ELF-1 (cell line): ENCODE data around the gene PIWIL4.
"Not testable (repeated sequence)": the region's sequence is repeated elsewhere in the genome, so short reads cannot be mapped to it uniquely, and the experiment has no call there.

ENCODE experiments used
- DNase-seq: peaks from one replicate; pipeline ENCODE4 v3.0.0-alpha.2; 2016; ENCODE audit warnings: low read depth, low spot score

Gene PIWIL4

DNA sequence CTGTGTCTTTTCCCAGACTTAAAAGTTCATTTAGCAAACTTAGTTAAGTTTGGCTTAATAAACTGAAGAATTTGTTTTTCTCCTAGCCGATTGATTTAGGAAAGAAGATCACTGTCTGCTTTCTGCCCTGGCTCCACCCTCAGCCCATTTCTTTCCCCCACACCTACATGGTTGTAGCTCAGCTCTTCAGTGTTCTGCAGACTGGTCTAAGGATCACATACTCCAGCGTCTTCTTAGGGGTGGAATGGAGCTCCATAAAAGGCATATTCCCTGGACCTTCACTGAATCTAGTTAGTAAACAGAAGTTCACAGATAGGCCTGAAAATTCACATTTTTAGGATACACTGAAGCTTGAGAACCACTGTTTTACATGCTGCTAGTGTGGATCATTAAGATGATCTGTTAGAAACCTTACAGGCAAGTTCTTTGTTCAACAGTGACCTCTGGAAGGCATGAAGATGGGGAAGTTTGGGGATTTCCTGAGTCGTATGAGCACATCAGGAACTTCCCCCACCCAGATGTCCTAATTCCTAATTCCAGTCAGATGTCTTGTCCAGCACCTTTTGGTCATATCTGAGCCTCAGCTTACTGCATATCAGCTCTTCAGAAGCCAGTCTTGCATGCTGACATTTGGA, 16.8 kb downstream of the PIWIL4 start:
- DNase-seq = no peak

DNA sequence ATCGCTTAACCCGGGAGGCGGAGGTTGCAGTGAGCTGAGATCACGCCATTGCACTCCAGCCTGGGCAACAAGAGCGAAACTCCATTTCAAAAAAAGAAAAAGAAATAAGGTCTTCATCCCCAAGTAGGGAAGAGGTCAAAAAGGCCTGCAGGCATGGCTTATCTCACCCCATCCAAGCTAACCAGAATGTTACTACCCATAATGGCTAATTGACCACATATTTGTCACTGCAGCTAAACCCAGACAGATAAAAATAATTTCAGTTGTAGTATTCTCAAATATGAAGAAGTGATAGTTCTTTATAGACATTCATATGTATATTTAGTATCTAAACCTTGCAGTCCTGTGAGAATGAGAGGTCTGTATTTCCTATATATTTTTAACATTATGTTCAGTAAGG, 17.8 kb downstream of the PIWIL4 start:
- no peak for DNase-seq

DNA sequence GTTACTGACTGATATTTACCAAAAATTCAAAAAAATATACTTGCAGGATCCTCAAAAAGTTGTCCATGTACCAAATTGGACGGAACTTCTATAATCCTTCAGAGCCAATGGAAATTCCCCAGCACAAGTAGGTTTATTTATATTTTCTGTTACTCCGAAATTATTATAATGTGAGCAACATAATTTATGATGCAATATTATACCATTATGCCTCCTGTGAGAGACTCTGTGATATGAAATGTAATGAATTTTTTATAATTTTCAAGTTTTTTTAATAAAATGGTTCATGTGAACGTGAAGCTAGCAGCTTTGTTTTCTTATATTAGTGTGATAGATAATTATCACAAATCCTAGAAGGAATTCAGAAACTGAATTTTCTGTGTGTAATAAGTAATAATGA, 18.2 kb downstream of the PIWIL4 start:
- DNase-seq = no peak

DNA sequence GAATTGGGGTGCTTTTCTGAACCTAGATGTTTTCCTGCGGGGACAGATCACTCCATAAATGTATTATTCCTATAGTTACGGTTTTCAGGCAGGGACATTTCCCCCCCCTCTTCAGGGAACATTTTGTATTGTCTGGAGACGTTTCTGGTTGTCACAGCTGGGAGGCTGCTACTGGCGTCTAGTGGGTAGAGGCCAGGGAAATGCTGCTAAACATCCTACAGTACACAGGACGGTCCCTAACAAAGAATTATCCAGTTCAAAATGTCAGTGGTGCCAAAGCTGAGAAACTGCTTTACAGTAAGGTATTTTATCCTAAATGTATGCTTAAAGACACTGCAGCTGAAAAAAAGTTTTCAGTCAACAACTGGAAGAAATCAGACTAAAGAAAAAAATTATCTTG, 19.4 kb downstream of the PIWIL4 start:
- DNase-seq = no peak

GRCh38 chr11:94586978-94587377, 19.8 kb downstream of the PIWIL4 start:
- peak; percentile 56 for DNase-seq

DNA sequence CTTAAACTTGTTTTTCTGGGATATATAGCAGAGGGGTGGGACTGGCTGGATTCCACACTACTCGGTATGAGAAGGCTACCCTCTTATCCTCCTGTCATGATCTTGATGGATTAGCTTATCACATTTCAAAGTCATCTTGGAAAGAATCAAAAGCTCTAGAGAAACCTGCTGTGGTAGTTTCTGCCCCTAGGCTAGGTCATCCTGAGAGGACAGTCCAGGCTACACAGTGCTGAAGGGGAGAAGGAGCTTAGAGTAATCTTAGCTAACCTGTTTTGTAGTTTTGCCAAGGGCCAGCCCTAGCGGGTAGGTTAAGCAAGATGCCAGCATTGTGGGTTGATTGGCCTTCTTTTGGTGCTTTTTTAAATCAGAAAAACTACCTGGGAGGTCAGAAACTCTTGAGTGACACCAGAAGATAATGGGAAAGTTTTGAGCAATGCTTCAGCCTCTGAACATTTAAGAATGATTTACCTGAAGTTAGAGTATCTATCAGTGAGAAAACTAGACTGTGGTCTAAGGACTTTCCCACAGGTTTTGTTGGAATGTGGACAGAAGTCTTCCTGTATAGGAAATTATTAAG, 21.3 kb downstream of the PIWIL4 start:
- peak; percentile 89 for DNase-seq

GRCh38 chr11:94590352-94591041, 23.3 kb downstream of the PIWIL4 start:
- DNase-seq = no peak

DNA sequence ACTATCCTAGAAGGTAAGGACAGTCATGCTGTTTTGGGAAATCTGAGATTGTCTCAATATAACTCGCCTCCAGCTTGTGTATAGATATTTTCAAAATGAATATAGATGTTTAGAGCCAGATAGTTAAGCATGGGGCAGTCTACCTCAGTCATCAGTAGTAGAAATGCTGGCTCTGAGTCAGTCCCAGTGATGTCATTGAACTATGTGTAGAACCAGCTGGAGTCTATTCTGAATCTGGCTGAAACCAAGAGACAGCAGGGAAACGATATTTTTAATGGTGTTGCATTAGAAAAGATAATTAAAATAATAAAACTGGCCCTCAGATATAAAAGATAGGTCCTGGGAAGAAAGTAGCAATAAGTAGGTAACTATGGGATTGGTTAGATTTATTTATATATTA, 25.9 kb downstream of the PIWIL4 start:
- no peak for DNase-seq

DNA sequence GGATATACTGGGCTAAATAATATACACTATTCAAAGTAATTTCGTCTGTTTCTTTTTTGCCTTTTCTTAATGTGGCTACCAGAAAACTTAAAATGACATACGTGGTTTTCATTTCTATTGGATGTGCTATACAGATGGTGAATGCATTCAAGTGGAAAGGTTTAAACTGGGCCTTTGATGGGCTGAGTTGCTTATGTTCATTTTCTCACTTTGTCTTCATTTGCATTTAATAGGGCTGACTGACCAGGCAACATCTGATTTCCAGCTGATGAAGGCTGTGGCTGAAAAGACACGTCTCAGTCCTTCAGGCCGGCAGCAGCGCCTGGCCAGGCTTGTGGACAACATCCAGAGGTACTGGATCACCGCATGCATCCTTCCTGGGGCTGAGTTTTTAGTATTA, 27.9 kb downstream of the PIWIL4 start:
- DNase-seq = no peak

- DNase-seq = no peak
Observed at GRCh38 chr11:94597896-94598295, 30.7 kb downstream of the PIWIL4 start.

- no peak for DNase-seq
Observed at GRCh38 chr11:94599510-94599909, 32.3 kb downstream of the PIWIL4 start.

DNA sequence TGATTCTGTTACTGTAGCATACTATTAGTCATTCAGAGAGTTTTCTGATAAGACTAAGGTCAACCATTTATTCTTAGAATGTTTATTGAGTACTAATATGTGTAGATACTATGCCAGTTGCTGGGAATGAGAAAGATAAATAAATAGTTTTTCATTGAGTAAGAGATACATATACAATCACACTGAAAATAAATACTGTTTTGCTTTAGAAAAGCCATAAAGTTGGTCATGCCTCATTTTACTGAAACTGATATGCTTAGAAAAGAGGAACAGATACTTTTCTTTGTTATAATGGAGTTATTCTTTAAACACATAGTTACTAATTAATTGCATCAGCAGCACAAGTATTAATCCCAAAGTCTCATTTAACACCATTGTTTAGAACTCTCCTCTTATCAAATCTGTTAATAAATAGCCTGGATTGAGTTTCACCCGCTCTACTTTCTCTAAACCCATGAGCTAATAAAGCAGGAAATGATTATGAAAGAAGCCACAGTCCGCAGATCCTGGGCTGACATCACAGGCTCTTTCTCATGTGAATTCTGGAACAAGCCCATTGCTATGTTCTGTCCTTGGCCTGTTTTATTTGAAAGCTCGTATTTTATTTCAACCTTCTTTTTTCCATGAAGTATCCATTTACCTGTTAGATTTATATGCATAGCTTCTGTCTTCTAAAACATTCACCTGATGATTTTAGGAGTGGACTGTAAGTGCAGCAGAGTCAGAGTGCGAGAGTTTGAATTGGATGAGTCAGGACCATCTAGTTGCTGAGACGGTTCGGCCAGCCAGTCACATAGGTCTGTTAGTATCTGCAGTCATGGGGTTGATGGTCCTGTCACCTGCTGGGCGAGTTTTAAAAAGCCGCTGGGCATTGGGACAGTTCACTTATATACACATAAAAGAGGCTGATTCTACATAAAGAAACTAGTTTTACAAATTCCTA, 35.5 kb downstream of the PIWIL4 start:
- DNase-seq = peak; percentile 65

GRCh38 chr11:94603587-94603986, 36.4 kb downstream of the PIWIL4 start:
- no peak for DNase-seq

DNA sequence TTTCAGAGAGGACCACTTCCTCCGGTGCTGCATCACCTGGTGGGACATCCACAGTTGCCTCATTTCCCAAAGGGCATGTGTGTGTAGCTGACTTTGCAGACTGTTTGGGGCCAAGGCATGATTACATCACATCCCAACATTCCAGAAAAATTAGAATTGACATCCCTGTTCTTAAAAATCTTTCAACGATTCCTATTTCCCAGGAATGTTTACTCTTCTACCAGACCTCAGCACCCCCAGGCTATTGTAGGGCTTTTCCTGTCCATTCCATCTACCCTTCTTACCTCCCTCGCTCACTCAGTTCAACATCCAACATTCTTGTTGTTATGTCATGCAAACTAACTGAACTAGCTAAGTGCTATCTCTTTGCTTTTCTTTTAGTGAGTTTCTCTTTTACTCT, 37.3 kb downstream of the PIWIL4 start:
- DNase-seq = peak; percentile 79

DNA sequence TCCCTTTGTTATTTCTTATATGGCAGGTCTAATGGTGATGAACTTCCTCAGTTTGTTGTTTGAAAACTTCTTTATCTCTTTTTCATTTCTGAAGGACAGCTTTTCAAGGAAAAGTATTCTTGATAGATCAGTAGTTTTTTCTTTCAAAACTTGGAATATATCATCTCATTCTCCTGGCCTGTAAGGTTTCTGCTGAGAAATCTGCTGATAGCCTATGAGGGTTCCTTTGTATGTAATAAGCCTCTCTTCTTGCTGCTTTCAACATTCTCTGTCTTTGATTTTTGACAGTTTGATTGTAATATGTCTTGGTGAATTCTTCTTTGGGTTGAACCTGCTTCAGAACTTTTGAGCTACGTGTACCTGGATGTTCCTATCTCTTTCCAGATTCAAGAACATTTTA, 46.0 kb downstream of the PIWIL4 start:
- DNase-seq = no peak

DNA sequence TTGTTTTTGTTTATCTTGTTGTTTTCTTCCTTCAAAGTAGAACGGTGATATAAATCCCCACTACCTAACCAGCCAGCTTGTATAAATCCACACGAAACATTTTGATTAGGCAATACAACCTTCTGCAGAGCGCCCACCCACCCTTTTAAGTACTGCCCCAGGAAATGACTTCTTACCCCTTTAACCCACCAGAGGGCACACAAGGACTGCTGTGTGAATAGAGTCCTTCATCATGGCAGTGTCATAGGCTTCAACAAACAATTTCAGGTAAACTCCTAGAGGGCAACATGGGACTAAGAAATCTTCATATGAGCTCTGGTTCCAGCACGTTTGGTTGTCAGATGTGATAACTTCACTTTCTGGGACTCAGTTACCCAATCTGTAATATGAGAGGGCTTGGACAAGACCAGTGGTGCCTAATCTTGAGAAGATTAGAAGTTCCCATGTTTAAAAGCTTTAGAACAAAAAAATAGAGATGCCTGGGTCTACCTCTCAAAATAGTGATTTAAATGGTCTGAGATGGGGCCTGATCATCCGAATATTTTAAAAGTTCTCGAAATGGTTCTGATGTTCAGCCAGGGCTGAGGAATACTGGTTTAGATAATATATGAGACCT, 56.1 kb downstream of the PIWIL4 start:
- DNase-seq = peak; percentile 89

DNA sequence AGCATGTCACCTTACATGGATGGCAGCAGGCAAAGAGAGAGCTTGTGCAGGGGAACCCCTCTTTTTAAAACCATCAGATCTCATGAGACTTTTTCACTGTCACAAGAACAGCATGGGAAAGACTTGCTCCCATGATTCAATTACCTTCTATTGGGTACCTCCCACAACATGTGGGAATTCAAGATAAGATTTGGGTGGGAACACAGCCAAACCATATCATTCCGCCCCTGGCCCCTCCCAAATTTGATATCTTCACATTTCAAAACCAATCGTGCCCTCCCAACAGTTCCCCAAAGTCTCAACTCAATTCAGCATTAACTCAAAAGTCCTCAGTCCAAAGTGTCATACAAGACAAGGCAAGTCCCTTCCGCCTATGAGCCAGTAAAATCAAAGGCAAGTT, 58.3 kb downstream of the PIWIL4 start:
- DNase-seq = not testable (repeated sequence)

- DNase-seq = not testable (repeated sequence)
Observed at GRCh38 chr11:94627003-94627560, 59.9 kb downstream of the PIWIL4 start.

DNA sequence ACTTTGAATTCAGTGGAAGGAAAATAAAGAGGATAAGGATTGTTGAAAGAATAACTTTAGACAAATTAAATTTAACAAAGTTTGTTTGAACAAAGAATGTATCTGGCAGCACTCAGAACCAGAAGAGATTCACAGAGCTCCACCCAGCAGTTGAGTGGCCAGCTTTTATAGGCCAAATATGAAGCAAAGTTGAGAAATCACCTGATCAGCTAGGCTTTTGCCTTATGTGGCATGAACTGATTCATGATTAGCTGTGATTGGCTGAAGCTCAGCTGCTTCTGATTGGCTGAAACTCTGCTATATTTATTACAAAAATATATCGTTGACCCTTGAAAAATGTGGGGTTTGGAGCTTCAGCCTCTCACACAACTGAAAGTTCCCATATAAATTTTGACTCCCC, 62.6 kb downstream of the PIWIL4 start:
- no peak for DNase-seq

- no peak for DNase-seq
Observed at GRCh38 chr11:94630221-94630620, 63.1 kb downstream of the PIWIL4 start.

- no peak for DNase-seq
Observed at GRCh38 chr11:94632356-94632755, 65.2 kb downstream of the PIWIL4 start.
